SU-DHL-6 (cell line): ENCODE results near the gene DEPDC5.

ENCODE experiments used
- CTCF ChIP-seq: fragments of 200-600 bp; sonication (generic); IDR thresholded peaks from one replicate; pipeline ENCODE4 v1.5.1; 2017; ENCODE audit warnings: antibody characterized with exemption, mild to moderate bottlenecking, low read length, moderate library complexity; ENCODE audit not compliant: insufficient read depth, poor library complexity, severe bottlenecking
- EZH2phosphoT487 ChIP-seq: fragments of 200-600 bp; sonication (generic), shearing (Covaris generic); conservative IDR thresholded peaks from 2 replicates; pipeline ENCODE4 v1.6.1; 2018; ENCODE audit warnings: mild to moderate bottlenecking, antibody characterized with exemption, low read length, moderate library complexity, mixed read lengths

DNA sequence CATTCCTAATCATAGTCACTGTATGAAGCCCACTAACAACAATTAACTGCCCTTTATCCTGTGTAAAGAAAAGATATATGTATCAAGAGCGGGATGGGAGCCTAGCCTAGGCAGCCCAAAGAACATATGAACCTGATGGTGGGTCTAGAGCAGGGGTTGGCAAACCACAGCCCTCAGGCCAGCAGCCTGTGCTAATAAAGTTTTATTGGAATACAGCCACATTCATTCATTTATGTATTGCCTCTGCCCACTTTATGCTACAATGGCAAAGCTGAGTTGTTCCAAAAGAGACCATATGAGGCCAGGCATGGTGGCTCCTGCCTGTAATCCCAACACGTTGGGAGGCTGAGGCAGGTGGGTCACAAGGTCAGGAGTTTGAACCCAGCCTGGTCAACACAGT, 17.4 kb upstream of the DEPDC5 start:
- TF ChIP-seq CTCF (no peak), EZH2phosphoT487 (no peak)
